K562 (cell line): Measurements from ENCODE around the gene AMH. TPM values are rescaled to one million over a fixed set of nuclear protein-coding genes. Genes with fewer than 3 reads are reported as not detected.

ENCODE experiments used
- ETS2 ChIP-seq: IDR thresholded peaks from 2 replicates; pipeline ENCODE4 v1.6.1; 2016; ENCODE audit warnings: borderline replicate concordance, missing genetic modification characterization, mild to moderate bottlenecking, moderate library complexity, missing compliant biosample characterization; ENCODE audit not compliant: poor library complexity, severe bottlenecking
- FOSL1 ChIP-seq: fragments of 200-800 bp; sonication (Bioruptor generic); conservative IDR thresholded peaks from 2 replicates; pipeline ENCODE4 v1.6.1; 2016; ENCODE audit warnings: missing genetic modification characterization, missing compliant biosample characterization
- ILK ChIP-seq: fragments of 450-650 bp; IDR thresholded peaks from 2 replicates; pipeline ENCODE4 v1.6.1; 2016; ENCODE audit warnings: missing genetic modification characterization, low read depth, mild to moderate bottlenecking, missing compliant biosample characterization, moderate library complexity, borderline replicate concordance
- KAT8 ChIP-seq: fragments of 450-650 bp; IDR thresholded peaks from 2 replicates; pipeline ENCODE4 v1.6.1; 2016; ENCODE audit warnings: low read depth, mild to moderate bottlenecking
- MYBL2 ChIP-seq, 2 experiments: fragments of 450-650 bp in 1 of 2; sonication (generic) in 1 of 2; formaldehyde crosslinking in 1 of 2; IDR thresholded peaks; 2 replicates each; pipeline versions ENCODE4 v1.6.1 to v1.8.1; 2017 to 2022; ENCODE audit warnings: borderline replicate concordance in 1 of 2, inconsistent platforms in 1 of 2, low read depth in 1 of 2, mild to moderate bottlenecking in 1 of 2, missing genetic modification reagents in 1 of 2, moderate library complexity in 1 of 2
- RFX5 ChIP-seq: IDR thresholded peaks from 2 replicates; pipeline ENCODE4 v1.6.1; 2011; ENCODE audit warnings: low read depth, mild to moderate bottlenecking, improper control_type of control experiment, low read length
- SIN3A ChIP-seq, 2 experiments: fragments of 150-350 bp in 1 of 2; IDR thresholded peaks; 2 replicates each; pipeline ENCODE4 v1.6.1; 2011 to 2016; ENCODE audit warnings: borderline replicate concordance in 2 of 2, low read depth in 2 of 2, low read length in 2 of 2, mild to moderate bottlenecking in 2 of 2, moderate library complexity in 2 of 2; ENCODE audit not compliant: control insufficient read depth in 1 of 2
- SLC30A9 ChIP-seq: fragments of 250-450 bp; sonication (Bioruptor Pico); IDR thresholded peaks from 2 replicates; pipeline ENCODE4 v1.8.0; 2022; ENCODE audit warnings: mild to moderate bottlenecking, moderate library complexity
- TARDBP ChIP-seq: fragments of 450-650 bp; IDR thresholded peaks from 2 replicates; pipeline ENCODE4 v1.6.1; 2016
- TOE1 ChIP-seq, 2 experiments: fragments of 450-650 bp in 1 of 2; sonication (generic) in 1 of 2; formaldehyde crosslinking in 1 of 2; IDR thresholded peaks; 2 replicates each; pipeline versions ENCODE4 v1.7.1 to v1.8.0; 2016 to 2022; ENCODE audit warnings: borderline replicate concordance in 2 of 2, mild to moderate bottlenecking in 2 of 2, antibody characterized with exemption in 1 of 2, inconsistent platforms in 1 of 2, low read depth in 1 of 2, missing genetic modification reagents in 1 of 2, moderate library complexity in 1 of 2
- ZBTB49 ChIP-seq: sonication (generic); formaldehyde crosslinking; IDR thresholded peaks from 2 replicates; pipeline ENCODE4 v1.8.0; 2022; ENCODE audit warnings: missing genetic modification reagents, mild to moderate bottlenecking, borderline replicate concordance
- ZNF143 ChIP-seq: sonication (generic); formaldehyde crosslinking; IDR thresholded peaks from 2 replicates; pipeline ENCODE4 v1.9.0; 2022; ENCODE audit warnings: mild to moderate bottlenecking, missing genetic modification reagents
- ZNF217 ChIP-seq: sonication (generic); formaldehyde crosslinking; IDR thresholded peaks from 2 replicates; pipeline ENCODE4 v1.8.0; 2022; ENCODE audit warnings: mild to moderate bottlenecking, missing genetic modification reagents
- ZNF24 ChIP-seq: fragments of 450-650 bp; IDR thresholded peaks from 2 replicates; pipeline ENCODE4 v1.6.1; 2016
- polyA plus RNA-seq, 8 experiments: library from polyadenylated mRNA; depleted of rRNA in 4 of 8; stranded (reverse) in 5 of 8; unstranded in 3 of 8; fragments of >200 nt; fragmentation: Nextera tagmentation in 2 of 8; fragmentation: Illumina TruSeq in 1 of 8; extraction: Ambion mirVana in 2 of 8; extraction: Trizol in 1 of 8; gene quantifications; 2 replicates each; pipeline versions ENCODE4 v1.2.1 to v1.2.3, GENCODE V29; 2011 to 2014; ENCODE audit warnings: inconsistent platforms in 1 of 8, missing spikeins in 1 of 8
- total RNA-seq, 7 experiments: library from RNA; depleted of rRNA in 6 of 7; stranded (reverse); fragments of >200 nt in 6 of 7; fragmentation: Illumina TruSeq in 2 of 7; extraction: Trizol in 2 of 7; gene quantifications; 2 replicates each; pipeline versions ENCODE4 v1.2.1 to v1.2.3, GENCODE V29; 2011 to 2021; ENCODE audit warnings: low replicate concordance in 1 of 7
- TF ChIP-seq, protein P1 (sequence below): sonication (generic); formaldehyde crosslinking; IDR thresholded peaks from 2 replicates; pipeline ENCODE4 v1.8.0; 2022; ENCODE audit warnings: mild to moderate bottlenecking, missing genetic modification reagents

Gene AMH
- total and polyA plus RNA-seq, 9 of the 15 experiments (the other 6 are each of a cell fraction or from before 2014, with no cell fraction given): 0.29 to 27.4 (median 2.6) TPM; not detected in 2

DNA sequence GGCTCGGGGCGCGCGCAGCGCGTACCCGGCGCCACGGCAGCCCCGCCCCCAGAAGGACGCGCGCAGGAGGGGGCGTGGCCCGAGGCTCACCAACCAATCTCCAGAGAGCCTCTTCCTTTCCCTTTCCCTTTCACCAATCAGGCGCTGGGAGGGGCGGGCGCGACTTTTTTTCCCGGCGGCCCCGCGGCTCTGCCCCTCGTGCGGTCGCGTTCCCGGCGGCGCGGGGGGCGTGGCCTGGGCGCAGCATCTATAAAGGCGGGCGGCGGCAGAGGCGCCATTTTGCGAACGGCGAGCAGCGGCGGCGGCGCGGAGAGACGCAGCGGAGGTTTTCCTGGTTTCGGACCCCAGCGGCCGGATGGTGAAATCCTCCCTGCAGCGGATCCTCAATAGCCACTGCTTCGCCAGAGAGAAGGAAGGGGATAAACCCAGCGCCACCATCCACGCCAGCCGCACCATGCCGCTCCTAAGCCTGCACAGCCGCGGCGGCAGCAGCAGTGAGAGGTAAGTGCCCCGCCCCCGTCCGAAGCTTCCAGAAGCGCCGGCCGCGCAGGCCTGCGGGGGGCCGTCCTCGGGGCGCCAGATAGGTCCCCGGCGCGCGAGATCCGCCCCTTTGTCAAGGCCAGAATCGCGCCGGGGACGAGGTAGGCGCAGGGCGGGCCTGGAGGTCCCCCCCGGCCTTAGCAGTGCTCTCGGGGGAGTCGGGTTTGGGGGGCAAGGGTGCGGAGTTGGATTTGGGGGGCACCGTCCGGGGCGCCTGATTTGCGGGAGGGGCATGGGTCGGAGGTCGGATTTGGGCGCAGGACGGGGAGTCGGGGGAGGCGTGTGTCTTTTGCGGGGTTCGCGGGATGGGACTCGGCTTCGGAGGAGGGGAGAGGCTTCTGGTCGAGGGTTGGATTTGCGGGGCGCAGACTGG, 20.4 kb downstream of the AMH start (continued):
- TF ChIP-seq ETS2 (tag) (no peak), KAT8 (0 out of 2 replicates have a peak, but pooled peaks have one; percentile 55), ZBTB49 (CRISPR knock-in tag) (no peak), MYBL2 (IDR thresholded peaks at IDR 0.05; ENCODE audit: low read depth) (no peak), MYBL2 (CRISPR knock-in tag; IDR thresholded peaks at IDR 0.05; ENCODE audit: borderline replicate concordance) (no peak), SLC30A9 (CRISPR knock-in tag) (no peak), ILK (no peak), SIN3A (IDR thresholded peaks at IDR 0.05; ENCODE audit: borderline replicate concordance in 2 of 2, control insufficient read depth in 1 of 2, low read depth in 2 of 2, low read length in 2 of 2) (peak; percentile 61 to 82; a peak in 1 of 4 replicates), ZNF24 (0 out of 2 replicates have a peak, but pooled peaks have one; percentile 24), FOSL1 (tag) (peak; percentile 55; the same call in 1 of the 2 replicates), ZNF217 (CRISPR knock-in tag) (no peak), TOE1 (IDR thresholded peaks at IDR 0.05; ENCODE audit: borderline replicate concordance) (peak; percentile 61), TOE1 (CRISPR knock-in tag; IDR thresholded peaks at IDR 0.05; ENCODE audit: borderline replicate concordance, low read depth) (peak; percentile 59; the same call in 1 of the 2 replicates), TARDBP (no peak), RFX5 (no peak), ZNF143 (peak; percentile 78)
- TF ChIP-seq, protein P1, sequence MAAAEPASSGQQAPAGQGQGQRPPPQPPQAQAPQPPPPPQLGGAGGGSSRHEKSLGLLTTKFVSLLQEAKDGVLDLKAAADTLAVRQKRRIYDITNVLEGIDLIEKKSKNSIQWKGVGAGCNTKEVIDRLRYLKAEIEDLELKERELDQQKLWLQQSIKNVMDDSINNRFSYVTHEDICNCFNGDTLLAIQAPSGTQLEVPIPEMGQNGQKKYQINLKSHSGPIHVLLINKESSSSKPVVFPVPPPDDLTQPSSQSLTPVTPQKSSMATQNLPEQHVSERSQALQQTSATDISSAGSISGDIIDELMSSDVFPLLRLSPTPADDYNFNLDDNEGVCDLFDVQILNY (CRISPR knock-in tag): peak; percentile 74
